CD14-positive monocyte (primary cell): Measurements from ENCODE around the gene PDE6G. TPM values are rescaled to one million over a fixed set of nuclear protein-coding genes. Genes with fewer than 3 reads are reported as not detected.

Source experiments
- DNase-seq, 3 donors: peaks; one replicate each; pipeline ENCODE4 v3.0.0-alpha.2; 2011 to 2022
- H2AFZ ChIP-seq: 2 replicates; pipeline ENCODE4 v1.6.0; 2012; ENCODE audit warnings: mild to moderate bottlenecking, low read depth, low read length, inconsistent platforms; ENCODE audit not compliant: insufficient read depth, poor library complexity, severe bottlenecking
- H3K27ac ChIP-seq, 2 donors: 1 replicate in 1 of 2; 2 replicates in 1 of 2; pipeline ENCODE4 v1.5.1; 2012 to 2013; ENCODE audit warnings: low read length in 2 of 2, control low read depth in 1 of 2, inconsistent platforms in 1 of 2, low read depth in 1 of 2, mild to moderate bottlenecking in 1 of 2
- H3K27me3 ChIP-seq, 2 donors: one replicate each; pipeline versions ENCODE4 v1.6.0 to v1.6.1; 2011 to 2013; ENCODE audit warnings: low read length in 2 of 2; ENCODE audit not compliant: control insufficient read depth in 2 of 2, insufficient read depth in 2 of 2
- H3K36me3 ChIP-seq, 2 donors: replicated peaks in 1 of 2; 1 replicate in 1 of 2; 2 replicates in 1 of 2; pipeline versions ENCODE4 v1.5.1 to v1.6.1; 2012 to 2013; ENCODE audit warnings: low read length in 2 of 2, control low read depth in 1 of 2, inconsistent platforms in 1 of 2, mild to moderate bottlenecking in 1 of 2; ENCODE audit not compliant: insufficient read depth in 2 of 2, control insufficient read depth in 1 of 2
- H3K4me1 ChIP-seq, 2 donors: 1 replicate in 1 of 2; 2 replicates in 1 of 2; pipeline versions ENCODE4 v1.5.1 to v1.6.1; 2012 to 2013; ENCODE audit warnings: low read length in 2 of 2, control low read depth in 1 of 2, inconsistent platforms in 1 of 2, mild to moderate bottlenecking in 1 of 2, moderate library complexity in 1 of 2; ENCODE audit not compliant: insufficient read depth in 2 of 2, control insufficient read depth in 1 of 2
- H3K4me2 ChIP-seq: replicated peaks from 2 replicates; pipeline ENCODE3; 2012; ENCODE audit warnings: low read length, moderate library complexity, mild to moderate bottlenecking; ENCODE audit not compliant: poor library complexity, severe bottlenecking; ENCODE audit errors: extremely low read depth
- H3K4me3 ChIP-seq, 3 experiments: fragments of 200-600 bp in 1 of 3; sonication (generic) in 1 of 3; replicated peaks in 1 of 3; 1 replicate in 2 of 3; 2 replicates in 1 of 3; pipeline ENCODE4 v1.5.1; 2011 to 2013; ENCODE audit warnings: low read length in 3 of 3, mild to moderate bottlenecking in 3 of 3, control low read depth in 2 of 3, low read depth in 2 of 3, inconsistent platforms in 1 of 3, moderate library complexity in 1 of 3
- H3K79me2 ChIP-seq: 2 replicates; pipeline ENCODE4 v1.6.0; 2012; ENCODE audit warnings: mild to moderate bottlenecking, control low read depth, inconsistent platforms, low read length, moderate library complexity; ENCODE audit not compliant: insufficient read depth
- H3K9ac ChIP-seq: 2 replicates; pipeline ENCODE4 v1.6.0; 2017; ENCODE audit warnings: low read length, mild to moderate bottlenecking; ENCODE audit not compliant: insufficient read depth, poor library complexity, severe bottlenecking
- H3K9me3 ChIP-seq, 2 donors: replicated peaks in 1 of 2; 1 replicate in 1 of 2; 2 replicates in 1 of 2; pipeline versions ENCODE4 v1.5.1 to v1.6.1; 2012 to 2013; ENCODE audit warnings: low read length in 2 of 2, control low read depth in 1 of 2; ENCODE audit not compliant: control insufficient read depth in 1 of 2, insufficient read depth in 1 of 2
- H4K20me1 ChIP-seq: 2 replicates; pipeline ENCODE4 v1.6.0; 2012; ENCODE audit warnings: mild to moderate bottlenecking, low read length, control low read depth, moderate library complexity; ENCODE audit not compliant: insufficient read depth
- H3K27ac Mint-ChIP-seq, 7 donors: one replicate each; pipeline ENCODE4 v1.8.0; 2020; ENCODE audit warnings: mild to moderate bottlenecking in 7 of 7, mixed read lengths in 7 of 7, moderate library complexity in 6 of 7, inconsistent platforms in 2 of 7
- H3K27me3 Mint-ChIP-seq, 3 donors: one replicate each; pipeline ENCODE4 v1.8.0; 2021 to 2022; ENCODE audit warnings: low read depth in 3 of 3, mild to moderate bottlenecking in 3 of 3, mixed read lengths in 3 of 3, moderate library complexity in 3 of 3, inconsistent platforms in 1 of 3
- H3K36me3 Mint-ChIP-seq, 2 donors: one replicate each; pipeline ENCODE4 v1.8.0; 2020; ENCODE audit warnings: mixed read lengths in 2 of 2, inconsistent platforms in 1 of 2, mild to moderate bottlenecking in 1 of 2
- H3K4me1 Mint-ChIP-seq: one replicate; pipeline ENCODE4 v1.8.0; 2020; ENCODE audit warnings: mild to moderate bottlenecking, mixed read lengths
- H3K4me3 Mint-ChIP-seq, 2 donors: one replicate each; pipeline ENCODE4 v1.8.0; 2020; ENCODE audit warnings: mild to moderate bottlenecking in 2 of 2, mixed read lengths in 2 of 2, moderate library complexity in 1 of 2
- H3K9me3 Mint-ChIP-seq, 7 donors: one replicate each; pipeline ENCODE4 v1.8.0; 2020 to 2022; ENCODE audit warnings: mixed read lengths in 7 of 7, mild to moderate bottlenecking in 6 of 7, moderate library complexity in 6 of 7, inconsistent platforms in 2 of 7
- WGBS: methylation state at CpG from one replicate; pipeline ENCODE4 v1.1.5; 2013; ENCODE audit warnings: missing lambda C conversion rate; ENCODE audit not compliant: insufficient coverage; 5-methylcytosine and 5-hydroxymethylcytosine counted together
- intact Hi-C, 2 donors: fragments of 100-400 bp; cut with micrococcal nuclease; formaldehyde crosslinking; loops; one replicate each; pipeline versions ENCODE4 v1.15.0 to v1.15.1; 2023
- polyA plus RNA-seq, 3 donors: library from polyadenylated mRNA; depleted of rRNA in 1 of 3; unstranded in 2 of 3; stranded (reverse) in 1 of 3; fragments of 300-500 nt in 2 of 3; fragments of >200 nt in 1 of 3; fragmentation: Illumina TruSeq in 2 of 3; gene quantifications; 1 replicate in 2 of 3; 2 replicates in 1 of 3; pipeline ENCODE4 v1.2.3, GENCODE V29; 2012 to 2021
- TF ChIP-seq, protein P1 (sequence below): fragments of 200-600 bp; IDR thresholded peaks from one replicate; pipeline ENCODE4 v1.8.0; 2022; ENCODE audit warnings: antibody characterized with exemption, mild to moderate bottlenecking

The PDE6G gene
- polyA plus RNA-seq, 3 donors = 8.9 to 12.0 (median 11.5) TPM

GRCh38 chr17:81666342-81667191 is 10.2 kb upstream of the PDE6G start, which contains the start of the genes CCDC137 and OXLD1:
Gene CCDC137 (plus strand): TSS chr17:81666737. CDS start chr17:81666767, 30 bp downstream.
Gene OXLD1 (minus strand): TSS chr17:81666605. CDS start chr17:81666577, 28 bp downstream.
- Histone ChIP-seq H4K20me1 (no peaks in the 10 kb centered on the region), H3K4me1 (peaks cover 24 to 30% of the 10 kb centered on the region in 2 donors), H3K27ac (peak within 1 kb of the TSS; percentile 76 to 89), H3K4me2 (peak within 1 kb of the TSS; percentile 86), H3K9me3 (no peaks in the 10 kb centered on the region), H3K27me3 (no peaks in the 10 kb centered on the region), H3K9ac (peak within 1 kb of the TSS; percentile 93), H3K36me3 (peaks cover 21 to 41% of the 10 kb centered on the region in 2 donors), H3K79me2 (peaks cover 53% of the 10 kb centered on the region), H2AFZ (peak within 1 kb of the TSS; percentile 94), H3K4me3 (peak within 1 kb of the TSS; percentile 63 to 91 (median 75))
- Mint-ChIP-seq H3K27me3 (peaks cover 0 to 4% (median 0%) of the 10 kb centered on the region in 3 donors), H3K27ac (peak within 1 kb of the TSS; percentile 75 to 97 (median 96)), H3K4me3 (peak within 1 kb of the TSS; percentile 92 to 99), H3K9me3 (no peaks in the 10 kb centered on the region), H3K4me1 (peaks cover 24% of the 10 kb centered on the region), H3K36me3 (peaks cover 27 to 50% of the 10 kb centered on the region in 2 donors)
- under 1% methylated on average over 95 of the region's 96 CpGs for WGBS
- TF ChIP-seq, protein P1, sequence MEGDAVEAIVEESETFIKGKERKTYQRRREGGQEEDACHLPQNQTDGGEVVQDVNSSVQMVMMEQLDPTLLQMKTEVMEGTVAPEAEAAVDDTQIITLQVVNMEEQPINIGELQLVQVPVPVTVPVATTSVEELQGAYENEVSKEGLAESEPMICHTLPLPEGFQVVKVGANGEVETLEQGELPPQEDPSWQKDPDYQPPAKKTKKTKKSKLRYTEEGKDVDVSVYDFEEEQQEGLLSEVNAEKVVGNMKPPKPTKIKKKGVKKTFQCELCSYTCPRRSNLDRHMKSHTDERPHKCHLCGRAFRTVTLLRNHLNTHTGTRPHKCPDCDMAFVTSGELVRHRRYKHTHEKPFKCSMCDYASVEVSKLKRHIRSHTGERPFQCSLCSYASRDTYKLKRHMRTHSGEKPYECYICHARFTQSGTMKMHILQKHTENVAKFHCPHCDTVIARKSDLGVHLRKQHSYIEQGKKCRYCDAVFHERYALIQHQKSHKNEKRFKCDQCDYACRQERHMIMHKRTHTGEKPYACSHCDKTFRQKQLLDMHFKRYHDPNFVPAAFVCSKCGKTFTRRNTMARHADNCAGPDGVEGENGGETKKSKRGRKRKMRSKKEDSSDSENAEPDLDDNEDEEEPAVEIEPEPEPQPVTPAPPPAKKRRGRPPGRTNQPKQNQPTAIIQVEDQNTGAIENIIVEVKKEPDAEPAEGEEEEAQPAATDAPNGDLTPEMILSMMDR = no peak
- peak; percentile 94 to 96 (median 96) for DNase-seq
- intact Hi-C loops = loop anchor here (1.0 to 5.0 kb wide), 3 partner anchors 17 to 46 kb away; partner anchors contain the start of genes ARL16 (in 2 of the 2), MRPL12 (in 1 of the 2) and SLC25A10 (in 1 of the 2)

- peaks cover 21 to 45% of the 10 kb centered on the region in 2 donors for H3K36me3 Mint-ChIP-seq
- peaks cover 0 to 4% (median 0%) of the 10 kb centered on the region in 3 donors for H3K27me3 Mint-ChIP-seq
- Histone ChIP-seq H3K4me3 (peak overlapping the region; percentile 63 to 91 (median 75)), H3K27me3 (no peaks in the 10 kb centered on the region), H3K4me2 (peak overlapping the region; percentile 86), H3K79me2 (peaks cover 53% of the 10 kb centered on the region), H2AFZ (peak overlapping the region; percentile 94), H3K36me3 (peaks cover 15 to 36% of the 10 kb centered on the region in 2 donors), H4K20me1 (no peaks in the 10 kb centered on the region), H3K27ac (peak overlapping the region; percentile 76 to 89), H3K4me1 (peaks cover 24 to 30% of the 10 kb centered on the region in 2 donors), H3K9me3 (no peaks in the 10 kb centered on the region), H3K9ac (peak overlapping the region; percentile 93)
- no peaks in the 10 kb centered on the region for H3K9me3 Mint-ChIP-seq
- TF ChIP-seq, protein P1 = no peak
- under 1% methylated on average over 16 of the region's 16 CpGs for WGBS
- peak; percentile 13 to 32 (median 21) for DNase-seq
- H3K4me1 Mint-ChIP-seq = peaks cover 24% of the 10 kb centered on the region
- intact Hi-C loops = loop anchor here (1.0 to 5.0 kb wide), 3 partner anchors 17 to 46 kb away; partner anchors contain the start of genes ARL16 (in 1 of the 2), MRPL12 (in 1 of the 2) and SLC25A10 (in 1 of the 2)
- peak overlapping the region; percentile 92 to 99 for H3K4me3 Mint-ChIP-seq
- H3K27ac Mint-ChIP-seq = peak overlapping the region; percentile 62 to 97 (median 96)
Observed at GRCh38 chr17:81666092-81666341, 9.7 kb upstream of the PDE6G start.
